Keratinocyte (primary cell): ENCODE measurements around the gene RSPH1.

Experiments used
- CTCF ChIP-seq, 3 experiments: IDR thresholded peaks in 1 of 3; conservative IDR thresholded peaks in 1 of 3; optimal IDR thresholded peaks in 1 of 3; 2 replicates in 2 of 3; 3 replicates in 1 of 3; pipeline versions ENCODE3 to v1.5.1; 2011; ENCODE audit warnings: low read length in 3 of 3, mild to moderate bottlenecking in 3 of 3, moderate library complexity in 2 of 3, control low read depth in 1 of 3, inconsistent platforms in 1 of 3; ENCODE audit not compliant: insufficient read depth in 2 of 3; ENCODE audit errors: extremely low read depth in 1 of 3
- EZH2 ChIP-seq: IDR thresholded peaks from one replicate; pipeline ENCODE4 v1.6.1; 2012; ENCODE audit warnings: inconsistent platforms, mild to moderate bottlenecking, low read length, moderate library complexity

GRCh38 chr21:42444745-42445059 lies 51.3 kb downstream of the RSPH1 start:
- TF ChIP-seq CTCF (optimal IDR thresholded peaks at IDR 0.05 in 1 of 3, IDR thresholded peaks at IDR 0.05 in 1 of 3, conservative IDR thresholded peaks at IDR 0.05 in 1 of 3; ENCODE audit: extremely low read depth in 1 of 3, insufficient read depth in 2 of 3, low read length in 3 of 3) (no peak), EZH2 (no peak)
